ENCODE results near the gene KDM1B.

Gene KDM1B

DNA sequence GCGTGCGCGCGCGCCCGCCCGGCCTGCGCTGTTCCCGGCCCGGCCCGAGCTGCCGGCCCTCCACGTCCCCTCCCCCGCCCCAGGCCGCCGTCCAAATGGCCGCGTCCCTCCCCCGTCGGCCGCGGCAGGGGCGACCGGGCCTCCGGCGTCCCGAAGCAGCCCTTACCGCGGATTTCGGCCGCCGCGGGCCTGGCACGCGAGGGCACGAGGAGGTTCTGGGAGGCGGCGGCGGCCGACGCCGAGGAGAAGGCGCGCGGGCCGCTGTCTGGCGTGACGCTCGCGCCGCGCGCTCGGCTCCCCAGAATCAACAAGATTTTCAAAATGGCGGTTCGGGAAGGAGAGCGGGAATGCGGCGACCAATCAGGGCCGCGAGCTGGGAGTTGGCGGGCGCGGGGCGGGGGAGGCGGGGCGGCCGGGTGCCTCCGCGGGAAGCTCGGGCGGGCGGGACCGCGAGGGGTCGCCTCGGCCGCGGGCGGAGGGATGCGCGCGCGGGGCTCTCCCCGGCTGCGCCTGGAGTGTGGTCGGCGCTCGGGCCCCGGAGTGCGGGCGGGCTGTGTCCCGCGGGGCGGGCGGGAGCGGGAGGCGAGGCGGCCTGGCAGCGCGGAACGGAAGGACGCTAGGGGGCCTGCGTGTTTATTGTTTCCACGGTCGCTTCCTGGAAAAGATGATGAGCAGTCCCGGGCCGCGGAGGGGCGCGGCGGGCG lies 109.1 kb downstream of the KDM1B start, which contains the start of gene DEK:
Gene DEK (minus strand): TSS at position 312 of the 704 bp plus-strand sequence. CDS start 543 bp downstream, outside the sequence.
- peak; percentile 82 to 88 for DNase-seq

DNA sequence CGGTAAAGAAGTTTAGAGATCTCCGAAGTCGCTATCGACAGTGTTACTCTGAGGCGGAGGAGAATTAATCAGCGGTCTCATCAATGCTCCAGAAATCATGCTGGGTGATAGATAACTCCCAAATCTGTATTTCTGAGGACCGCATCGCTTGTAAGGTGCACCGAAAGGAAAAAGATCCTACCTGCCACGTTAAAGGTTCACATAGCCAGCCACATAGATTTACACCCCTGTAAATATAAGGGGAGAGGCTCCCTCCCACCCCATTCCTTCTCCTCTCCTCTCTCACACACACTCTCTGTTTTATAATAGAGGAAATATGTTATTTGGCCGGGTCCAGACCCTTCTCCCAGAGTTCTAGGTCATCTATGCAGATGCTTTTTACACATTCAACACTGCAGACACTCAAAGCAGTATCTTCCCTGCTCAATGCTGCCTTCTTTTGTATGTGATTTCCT lies 109.7 kb downstream of the KDM1B start:
- DNase-seq: no peak

GRCh38 chr6:18265787-18266522 lies 110.7 kb downstream of the KDM1B start:
- no peak for DNase-seq

DNA sequence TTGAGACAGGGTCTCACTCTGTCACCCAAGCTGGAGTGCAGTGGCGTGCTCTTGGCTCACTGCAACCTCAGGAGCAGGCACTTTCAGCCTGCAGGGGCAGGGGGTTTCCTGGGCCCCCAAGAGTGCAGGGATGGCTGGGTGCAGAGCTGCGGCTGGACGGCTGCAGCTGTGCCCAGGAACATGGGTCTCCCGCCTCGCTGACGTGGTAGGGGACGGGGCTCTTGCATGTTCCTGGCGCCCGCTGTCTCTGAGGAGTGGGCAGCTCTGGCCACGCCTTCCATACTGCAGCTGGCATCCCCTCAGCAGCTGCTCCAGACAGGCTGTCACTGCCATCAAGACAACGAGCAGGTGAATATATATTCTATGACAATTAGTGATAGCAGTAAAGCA lies 111.3 kb downstream of the KDM1B start:
- DNase-seq: no peak

- DNase-seq: no peak
Observed at GRCh38 chr6:18268066-18268465, 112.8 kb downstream of the KDM1B start.

DNA sequence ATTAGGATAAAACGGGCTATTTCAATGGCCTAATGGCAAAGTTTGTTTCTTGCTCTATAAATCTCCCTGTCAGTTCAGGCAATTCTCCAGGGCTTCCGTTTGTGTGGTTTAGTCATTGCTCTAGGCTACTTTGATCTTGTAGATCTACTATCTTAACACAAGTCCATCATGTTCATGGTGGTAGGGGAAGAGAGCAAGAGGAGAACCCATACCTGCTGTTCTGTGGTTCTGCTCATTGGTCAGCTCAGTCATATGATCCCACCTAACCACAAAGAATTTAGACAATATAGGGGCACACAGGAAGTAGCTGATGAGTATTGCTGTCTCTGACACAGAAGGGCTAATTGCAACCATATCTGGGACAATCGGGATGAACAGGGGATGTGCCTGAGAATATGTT lies 114.0 kb downstream of the KDM1B start:
- DNase-seq: peak in 1 of 2 donors; percentile 33

DNA sequence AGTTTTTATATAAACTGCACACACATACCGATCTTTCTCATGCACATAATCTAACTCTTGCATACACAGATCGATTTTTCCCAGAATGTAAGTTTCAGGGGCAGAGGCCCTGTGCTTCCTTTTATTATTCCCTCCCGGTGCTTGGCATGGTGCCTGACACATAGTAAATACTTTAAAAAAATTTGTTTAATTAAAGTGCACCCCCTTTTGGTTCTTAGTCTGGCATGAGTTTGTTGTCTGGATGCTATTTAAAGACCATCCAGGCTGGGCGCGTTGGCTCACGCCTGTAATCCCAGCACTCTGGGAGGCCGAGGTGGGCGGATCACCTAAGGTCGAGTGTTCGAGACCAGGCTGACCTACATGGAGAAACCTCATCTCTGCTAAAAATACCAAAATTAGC lies 114.5 kb downstream of the KDM1B start:
- no peak for DNase-seq

- DNase-seq: no peak
Observed at GRCh38 chr6:18270216-18270615, 115.0 kb downstream of the KDM1B start.
